ENCODE results near the gene CNDP2. TPM values are rescaled to one million over a fixed set of nuclear protein-coding genes. Genes with fewer than 3 reads are reported as not detected.

Gene CNDP2
- total RNA-seq (ENCODE audit: unreplicated experiment), result 113 TPM
- long read RNA-seq, full-length matches to known transcripts, result 60 of 75 reads
- long read RNA-seq, partial matches to known transcripts, result 8 of 75 reads
- long read RNA-seq, other reads (novel, unspliced or antisense), result 7 of 75 reads

GRCh38 chr18:74495581-74496507 lies at the start of gene CNDP2:
Gene CNDP2, plus strand, starts transcription at chr18:74496363. Its CDS starts 3,611 bp downstream, at chr18:74499974.
- H3K4me1 Mint-ChIP-seq (ENCODE audit: unreplicated experiment), result peaks cover 19% of the 10 kb centered on the region
- DNase-seq (ENCODE audit: low spot score), result peak; percentile 100
- peak within 1 kb of the TSS; percentile 88 for H3K27ac Mint-ChIP-seq (ENCODE audit: unreplicated experiment)
- peaks cover 8% of the 10 kb centered on the region for H3K27me3 Mint-ChIP-seq (ENCODE audit: unreplicated experiment)
- TF ChIP-seq CTCF (IDR thresholded peaks at IDR 0.05; ENCODE audit: unreplicated experiment), result no peak
- no peaks in the 10 kb centered on the region for H3K9me3 Mint-ChIP-seq (ENCODE audit: unreplicated experiment)
- peaks cover 3% of the 10 kb centered on the region for H3K36me3 Mint-ChIP-seq (ENCODE audit: low read depth, unreplicated experiment)
- H3K4me3 Mint-ChIP-seq (ENCODE audit: unreplicated experiment), result peak within 1 kb of the TSS; percentile 94

GRCh38 chr18:74446631-74447403 lies 49.3 kb upstream of the CNDP2 start:
- H3K27ac Mint-ChIP-seq (ENCODE audit: unreplicated experiment), result no peak overlapping the region
- H3K4me1 Mint-ChIP-seq (ENCODE audit: unreplicated experiment), result peaks cover 10% of the 10 kb centered on the region
- no peaks in the 10 kb centered on the region for H3K9me3 Mint-ChIP-seq (ENCODE audit: unreplicated experiment)
- TF ChIP-seq CTCF (IDR thresholded peaks at IDR 0.05; ENCODE audit: unreplicated experiment), result no peak
- H3K4me3 Mint-ChIP-seq (ENCODE audit: unreplicated experiment), result no peak overlapping the region
- no peaks in the 10 kb centered on the region for H3K27me3 Mint-ChIP-seq (ENCODE audit: unreplicated experiment)
- H3K36me3 Mint-ChIP-seq (ENCODE audit: low read depth, unreplicated experiment), result no peaks in the 10 kb centered on the region
- DNase-seq (ENCODE audit: low spot score), result no peak

GRCh38 chr18:74447404-74448152 lies 48.6 kb upstream of the CNDP2 start:
- DNase-seq (ENCODE audit: low spot score), result no peak
- Mint-ChIP-seq H3K36me3 (ENCODE audit: low read depth, unreplicated experiment) (no peaks in the 10 kb centered on the region), H3K27ac (ENCODE audit: unreplicated experiment) (no peak overlapping the region), H3K4me3 (ENCODE audit: unreplicated experiment) (no peak overlapping the region), H3K27me3 (ENCODE audit: unreplicated experiment) (no peaks in the 10 kb centered on the region), H3K4me1 (ENCODE audit: unreplicated experiment) (peaks cover 10% of the 10 kb centered on the region), H3K9me3 (ENCODE audit: unreplicated experiment) (no peaks in the 10 kb centered on the region)
- no peak for TF ChIP-seq CTCF (IDR thresholded peaks at IDR 0.05; ENCODE audit: unreplicated experiment)

GRCh38 chr18:74450626-74451025 lies 45.5 kb upstream of the CNDP2 start:
- Mint-ChIP-seq H3K4me1 (ENCODE audit: unreplicated experiment) (peaks cover 10% of the 10 kb centered on the region), H3K4me3 (ENCODE audit: unreplicated experiment) (no peak overlapping the region), H3K36me3 (ENCODE audit: low read depth, unreplicated experiment) (no peaks in the 10 kb centered on the region), H3K27ac (ENCODE audit: unreplicated experiment) (no peak overlapping the region), H3K27me3 (ENCODE audit: unreplicated experiment) (peaks cover under 1% of the 10 kb centered on the region), H3K9me3 (ENCODE audit: unreplicated experiment) (no peaks in the 10 kb centered on the region)
- DNase-seq (ENCODE audit: low spot score), result no peak
- no peak for TF ChIP-seq CTCF (IDR thresholded peaks at IDR 0.05; ENCODE audit: unreplicated experiment)
